GM12878 (cell line): ENCODE results near the gene SH3BP5. TPM values are rescaled to one million over a fixed set of nuclear protein-coding genes. Genes with fewer than 3 reads are reported as not detected.

Source experiments
- ATAC-seq: fragments of 200-7000 bp; cut with Tn5 transposase; 3 replicates; pipeline ENCODE4 v1.9.1; 2020; ENCODE audit warnings: mild to moderate bottlenecking, moderate library complexity
- BruUV-seq: library from RNA; stranded (reverse); fragments of 400-500 nt; replicated peaks from 2 replicates; lab custom pipeline; 2021; lab: Mats Ljungman, UMichigan
- CTCF ChIA-PET: fragments of 300-600 bp; sonication (Branson Sonifier 250); formaldehyde crosslinking; extraction: SDS; loops from one replicate; lab custom pipeline; 2021; ENCODE audit warnings: inconsistent platforms; lab: Yijun Ruan, JAX
- POLR2A ChIA-PET: fragments of 350-600 bp; formaldehyde crosslinking; extraction: SDS; loops from one replicate; lab custom pipeline; 2021; ENCODE audit warnings: inconsistent platforms; lab: Charles Lee
- RAD21 ChIA-PET: fragments of 300-600 bp; sonication (Branson Sonifier 250); formaldehyde crosslinking; loops from one replicate; lab custom pipeline; 2023; ENCODE audit warnings: antibody characterized with exemption; ENCODE audit not compliant: unreplicated experiment; lab: Charles Lee
- SMC1A ChIA-PET: fragments of 300-600 bp; sonication (Branson Sonifier 250); formaldehyde crosslinking; loops from one replicate; lab custom pipeline; 2023; ENCODE audit not compliant: unreplicated experiment, uncharacterized antibody; lab: Charles Lee
- DNase-seq: peaks from one replicate; pipeline ENCODE4 v3.0.0-alpha.2; 2011; ENCODE audit warnings: low read depth, low spot score
- FAIRE-seq: peaks from 3 replicates; lab custom pipeline; 2011; peaks lifted over from hg19 to GRCh38; lab: Jason Lieb, UNC
- H2AFZ ChIP-seq: 2 replicates; pipeline ENCODE4 v1.6.0; 2011; ENCODE audit warnings: low read depth, low read length, control low read depth; ENCODE audit not compliant: control insufficient read depth
- H3K27ac ChIP-seq: 2 replicates; pipeline ENCODE4 v1.5.1; 2011; ENCODE audit warnings: control low read depth; ENCODE audit not compliant: control insufficient read depth, insufficient read depth
- H3K27me3 ChIP-seq, 2 experiments: replicated peaks in 1 of 2; 2 replicates each; pipeline versions ENCODE4 v1.6.0 to v1.6.1; 2011; ENCODE audit warnings: low read length in 1 of 2; ENCODE audit not compliant: control insufficient read depth in 2 of 2, insufficient read depth in 2 of 2
- H3K36me3 ChIP-seq, 2 experiments: 2 replicates each; pipeline ENCODE4 v1.5.1; 2011; ENCODE audit warnings: low read length in 1 of 2; ENCODE audit not compliant: control insufficient read depth in 2 of 2, insufficient read depth in 2 of 2
- H3K4me1 ChIP-seq: 2 replicates; pipeline ENCODE4 v1.6.1; 2011; ENCODE audit warnings: mild to moderate bottlenecking, low read length, moderate library complexity, mixed read lengths; ENCODE audit not compliant: control insufficient read depth, insufficient read depth
- H3K4me2 ChIP-seq: 2 replicates; pipeline ENCODE4 v1.6.0; 2011; ENCODE audit warnings: control low read depth; ENCODE audit not compliant: control insufficient read depth, insufficient read depth
- H3K4me3 ChIP-seq: fragments of 200-600 bp; sonication (generic); 2 replicates; pipeline ENCODE4 v1.5.1; 2016
- H3K79me2 ChIP-seq: 2 replicates; pipeline ENCODE4 v1.6.0; 2011; ENCODE audit warnings: low read length; ENCODE audit not compliant: control insufficient read depth, insufficient read depth
- H3K9ac ChIP-seq: 2 replicates; pipeline ENCODE4 v1.8.0; 2011; ENCODE audit warnings: low read length, control low read depth, mixed read lengths; ENCODE audit not compliant: control insufficient read depth, insufficient read depth
- H3K9me3 ChIP-seq: replicated peaks from 3 replicates; pipeline ENCODE4 v1.5.1; 2011; ENCODE audit warnings: mild to moderate bottlenecking, low read length; ENCODE audit not compliant: control insufficient read depth, insufficient read depth
- H4K20me1 ChIP-seq: 2 replicates; pipeline ENCODE4 v1.6.0; 2011; ENCODE audit not compliant: control insufficient read depth, insufficient read depth
- BACH1 ChIP-seq: fragments of 450-650 bp; IDR thresholded peaks from 2 replicates; pipeline ENCODE4 v1.6.1; 2017; ENCODE audit warnings: mild to moderate bottlenecking, borderline replicate concordance
- FOXK2 ChIP-seq: fragments of 450-650 bp; IDR thresholded peaks from 2 replicates; pipeline ENCODE4 v1.6.1; 2017; ENCODE audit warnings: mild to moderate bottlenecking, moderate library complexity
- STAT1 ChIP-seq: fragments of 450-650 bp; conservative IDR thresholded peaks from 2 replicates; pipeline ENCODE4 v1.6.1; 2014; ENCODE audit warnings: antibody characterized with exemption, mild to moderate bottlenecking
- TCF3 ChIP-seq: IDR thresholded peaks from 2 replicates; pipeline ENCODE4 v1.6.1; 2012; ENCODE audit warnings: low read depth, mild to moderate bottlenecking, low read length, borderline replicate concordance; ENCODE audit not compliant: insufficient read depth
- ZZZ3 ChIP-seq: IDR thresholded peaks from 2 replicates; pipeline ENCODE4 v1.6.1; 2011; ENCODE audit warnings: low read depth; ENCODE audit not compliant: control insufficient read depth, insufficient read length
- WGBS: methylation state at CpG from one replicate; pipeline ENCODE4 v1.1.6; 2016; ENCODE audit warnings: low lambda C conversion rate; ENCODE audit not compliant: insufficient replicate concordance, insufficient coverage; ENCODE audit errors: missing lambda C conversion rate; 5-methylcytosine and 5-hydroxymethylcytosine counted together
- in situ Hi-C: fragments of 300-500 bp; cut with MboI; formaldehyde crosslinking; loops from 9 replicates; pipeline ENCODE4 v1.14.3; 2018; ENCODE audit warnings: mixed read lengths
- intact Hi-C: fragments of 100-400 bp; cut with micrococcal nuclease; formaldehyde crosslinking; loops from one replicate; pipeline ENCODE4 v1.14.2; 2022; ENCODE audit not compliant: unreplicated experiment
- polyA plus RNA-seq, 11 experiments: library from polyadenylated mRNA; depleted of rRNA in 4 of 11; unstranded in 6 of 11; stranded (reverse) in 5 of 11; fragments of >200 nt; fragmentation: Nextera tagmentation in 4 of 11; fragmentation: Illumina TruSeq in 1 of 11; extraction: Ambion mirVana in 4 of 11; extraction: Trizol in 1 of 11; gene quantifications; 1 replicate in 1 of 11; 2 replicates in 10 of 11; pipeline versions ENCODE4 v1.2.1 to v1.2.3, GENCODE V29; 2011 to 2016; ENCODE audit warnings: inconsistent platforms in 2 of 11, missing spikeins in 2 of 11, low read depth in 1 of 11
- total RNA-seq, 4 experiments: library from RNA; depleted of rRNA in 3 of 4; stranded (reverse); fragments of >200 nt in 3 of 4; fragmentation: Illumina TruSeq in 1 of 4; extraction: Trizol in 1 of 4; gene quantifications; 2 replicates each; pipeline versions ENCODE4 v1.2.1 to v1.2.3, GENCODE V29; 2013 to 2021
- TF ChIP-seq, protein P1 (sequence below): IDR thresholded peaks from 2 replicates; pipeline ENCODE4 v1.6.1; 2012; ENCODE audit warnings: low read length, inconsistent platforms

The SH3BP5 gene
- total and polyA plus RNA-seq, 10 of the 15 experiments (the other 5 are each of a cell fraction or from before 2014, with no cell fraction given), result 14.9 to 87.5 (median 43.7) TPM

DNA sequence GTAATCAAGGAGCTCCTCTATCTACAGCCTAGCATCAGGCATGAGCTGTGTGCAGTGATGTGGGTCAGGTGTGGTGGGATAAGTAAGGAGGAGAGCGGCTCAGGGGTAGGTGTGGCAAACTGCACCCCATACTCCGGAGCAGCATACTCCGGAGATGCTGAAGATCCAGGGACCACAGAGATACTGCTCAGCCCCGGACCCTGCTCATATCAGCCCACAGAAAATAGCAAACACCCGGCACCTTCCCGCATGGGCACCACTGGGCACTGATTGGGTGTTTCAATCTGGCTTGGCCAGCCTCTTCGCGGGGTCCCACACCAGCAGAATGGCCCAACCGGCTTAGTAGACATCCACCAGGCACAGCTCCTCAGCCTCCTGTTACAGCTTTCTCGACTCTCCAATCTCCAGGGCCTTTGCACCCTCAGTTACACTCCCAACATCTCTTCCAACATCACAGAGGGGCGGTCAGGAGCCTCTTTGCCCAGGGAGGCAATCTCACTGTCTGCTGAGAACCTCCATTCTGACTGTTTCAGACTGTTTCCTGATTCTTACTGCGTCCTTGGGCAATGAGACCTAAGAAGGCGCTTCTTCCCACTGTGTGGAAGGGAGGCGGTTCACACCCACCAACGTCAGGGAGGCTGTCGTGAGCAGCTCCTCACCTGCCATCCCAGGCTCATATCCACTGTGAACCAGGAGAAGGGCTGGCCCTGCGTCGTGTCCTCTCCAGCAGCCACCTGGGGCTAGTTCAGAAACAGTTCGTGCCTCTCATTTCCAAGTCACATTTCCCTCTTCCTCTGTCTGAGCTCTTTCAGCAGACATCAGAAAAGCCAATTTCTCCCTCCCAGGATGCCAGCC, 66.5 kb downstream of the SH3BP5 start:
- SMC1A ChIA-PET, result interaction anchor here (0.6 to 16.3 kb wide), 26 partner anchors 11 to 292 kb away, joined by 3 to 223 read pairs (median 6); partner anchors contain the start of gene CAPN7
- Histone ChIP-seq H3K36me3 (peaks cover 10 to 44% of the 10 kb centered on the region in 2 experiments), H2AFZ (no peak overlapping the region), H3K9ac (no peak overlapping the region), H3K4me1 (peaks cover 24% of the 10 kb centered on the region), H3K4me2 (no peak overlapping the region), H3K27ac (no peak overlapping the region), H4K20me1 (no peaks in the 10 kb centered on the region), H3K27me3 (no peaks in the 10 kb centered on the region), H3K4me3 (no peak overlapping the region), H3K9me3 (no peaks in the 10 kb centered on the region), H3K79me2 (peaks cover 6% of the 10 kb centered on the region)
- POLR2A ChIA-PET, result interaction anchor here (0.9 to 2.4 kb wide), 2 partner anchors 13 to 139 kb away, joined by 3 to 10 read pairs; no protein-coding TSS in a partner anchor
- no TSS peak for BruUV-seq
- intact Hi-C loops (no loop called here), in situ Hi-C loops (loop anchor here (5.0 to 10.0 kb wide), 2 partner anchors 116 to 289 kb away; no protein-coding TSS in a partner anchor)
- ATAC-seq (no peak), FAIRE-seq (no peak), DNase-seq (no peak)
- RAD21 ChIA-PET, result interaction anchor here (0.6 to 10.2 kb wide), 13 partner anchors 9 to 291 kb away, joined by 3 to 143 read pairs (median 7); partner anchors contain the start of genes CAPN7 and SH3BP5
- WGBS, result 91% methylated on average over 19 of the region's 19 CpGs
- CTCF ChIA-PET, result interaction anchor here (0.8 to 11.8 kb wide), 20 partner anchors 9 to 291 kb away, joined by 3 to 302 read pairs (median 24); partner anchors contain the start of genes CAPN7 and SH3BP5
- TF ChIP-seq TCF3 (no peak), FOXK2 (no peak), ZZZ3 (no peak), STAT1 (no peak), BACH1 (no peak)
- TF ChIP-seq, protein P1, sequence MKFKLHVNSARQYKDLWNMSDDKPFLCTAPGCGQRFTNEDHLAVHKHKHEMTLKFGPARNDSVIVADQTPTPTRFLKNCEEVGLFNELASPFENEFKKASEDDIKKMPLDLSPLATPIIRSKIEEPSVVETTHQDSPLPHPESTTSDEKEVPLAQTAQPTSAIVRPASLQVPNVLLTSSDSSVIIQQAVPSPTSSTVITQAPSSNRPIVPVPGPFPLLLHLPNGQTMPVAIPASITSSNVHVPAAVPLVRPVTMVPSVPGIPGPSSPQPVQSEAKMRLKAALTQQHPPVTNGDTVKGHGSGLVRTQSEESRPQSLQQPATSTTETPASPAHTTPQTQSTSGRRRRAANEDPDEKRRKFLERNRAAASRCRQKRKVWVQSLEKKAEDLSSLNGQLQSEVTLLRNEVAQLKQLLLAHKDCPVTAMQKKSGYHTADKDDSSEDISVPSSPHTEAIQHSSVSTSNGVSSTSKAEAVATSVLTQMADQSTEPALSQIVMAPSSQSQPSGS, result no peak
